ENCODE measurements around the gene L3MBTL3.

L3MBTL3 gene

DNA sequence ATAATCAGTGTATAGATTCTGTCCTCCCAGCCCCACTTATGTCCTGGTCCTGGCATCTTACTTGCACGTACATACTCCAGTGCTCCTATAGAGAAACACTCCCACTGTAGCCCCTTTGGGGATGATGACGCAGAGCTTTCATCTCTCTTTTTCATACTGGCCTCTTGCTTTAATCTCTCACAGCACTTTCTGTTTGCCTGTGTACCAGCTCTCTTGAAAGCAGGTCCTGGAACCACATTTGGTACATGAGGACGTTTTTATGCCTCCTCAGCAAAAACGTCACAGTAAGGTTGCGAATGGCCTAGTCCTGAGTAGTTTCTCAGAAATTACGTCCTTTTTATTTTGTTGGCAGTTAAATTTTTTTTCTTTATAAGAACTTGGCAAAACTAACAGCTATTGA lies 10.8 kb downstream of the L3MBTL3 start:
- no peak for DNase-seq

GRCh38 chr6:130032758-130033340 lies 14.5 kb downstream of the L3MBTL3 start:
- no peak for DNase-seq

- DNase-seq: no peak
Observed at GRCh38 chr6:130033949-130034348, 15.6 kb downstream of the L3MBTL3 start.

DNA sequence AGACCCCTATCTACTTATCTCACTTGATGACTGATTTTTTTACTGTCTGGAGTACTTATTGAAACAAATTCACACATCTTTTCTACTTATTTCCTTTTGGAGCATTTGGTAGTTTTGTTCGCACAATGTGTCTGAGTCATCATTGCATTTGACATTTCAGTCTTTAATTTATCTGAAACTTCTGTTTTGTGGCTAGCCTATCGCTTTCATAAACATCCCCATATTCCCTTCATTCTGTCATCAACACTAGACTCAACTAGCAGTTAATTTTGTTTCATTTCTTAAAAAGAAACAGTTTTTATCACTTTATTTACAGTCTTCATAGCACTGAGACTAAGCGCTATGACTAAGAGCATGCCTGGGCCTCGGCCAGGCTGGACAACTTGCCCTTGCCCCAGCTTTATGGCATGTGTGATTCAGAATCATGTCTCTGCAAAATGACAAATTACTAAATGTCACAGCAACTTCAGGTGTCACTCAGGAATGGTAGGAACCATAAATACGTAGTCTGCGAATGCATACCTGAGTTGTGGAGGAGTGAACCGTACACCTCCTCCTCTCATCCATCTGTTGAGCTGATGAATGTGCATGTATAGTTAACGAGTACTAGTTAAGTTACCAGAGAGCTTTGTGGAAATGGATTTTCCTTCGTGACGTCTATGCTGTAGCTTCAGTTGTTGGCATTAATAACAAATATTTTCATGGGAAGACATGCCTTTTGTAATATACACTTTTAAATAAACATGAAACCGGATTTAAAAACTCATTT lies 16.2 kb downstream of the L3MBTL3 start:
- DNase-seq: no peak

GRCh38 chr6:130035211-130035610 lies 16.8 kb downstream of the L3MBTL3 start:
- no peak for DNase-seq

DNA sequence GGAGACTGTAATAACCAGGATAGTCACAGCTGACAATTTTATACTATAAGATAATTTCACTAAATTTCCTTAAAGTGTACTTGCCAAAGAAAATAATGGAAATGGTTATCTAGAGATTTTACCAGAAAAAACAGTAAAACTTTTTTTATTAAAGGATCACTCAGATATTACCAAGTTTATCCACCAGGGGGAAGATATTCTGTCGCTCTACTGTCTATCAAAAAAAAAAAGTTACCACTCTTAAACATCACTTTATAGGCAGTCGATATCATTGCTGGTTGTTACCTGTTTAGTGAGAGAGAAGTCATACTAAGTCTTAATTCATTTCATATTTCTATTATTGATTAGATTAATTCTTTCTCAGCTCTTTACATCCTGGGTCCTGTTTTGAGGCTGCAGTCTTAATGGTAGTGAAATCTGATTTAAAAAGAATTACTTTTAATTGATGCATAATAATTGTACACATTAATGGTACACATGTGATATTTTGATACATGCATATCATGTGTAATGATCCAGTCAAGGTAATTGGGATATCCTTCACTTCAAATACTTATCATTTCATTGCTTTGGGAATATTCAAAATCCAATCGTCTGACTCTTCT lies 18.9 kb downstream of the L3MBTL3 start:
- no peak for DNase-seq

DNA sequence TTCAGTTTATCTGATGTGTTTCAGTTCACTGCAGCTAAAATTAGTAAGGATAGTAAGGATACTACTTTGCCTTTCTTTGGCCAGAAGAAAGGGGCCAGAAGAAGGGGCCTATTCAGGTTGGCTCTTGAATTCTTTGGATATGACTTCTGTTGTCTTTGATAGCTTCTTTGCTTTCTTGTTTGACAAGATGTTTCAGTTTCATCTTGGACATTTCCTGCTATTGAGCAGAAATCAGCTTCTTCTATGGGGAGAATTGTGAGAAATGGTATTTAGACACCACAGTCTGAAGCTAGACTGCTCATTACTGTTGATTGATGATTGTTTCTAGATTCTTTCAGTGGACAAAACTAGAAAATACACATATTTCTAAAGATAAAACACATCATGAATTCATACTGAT lies 23.2 kb downstream of the L3MBTL3 start:
- DNase-seq: no peak

DNA sequence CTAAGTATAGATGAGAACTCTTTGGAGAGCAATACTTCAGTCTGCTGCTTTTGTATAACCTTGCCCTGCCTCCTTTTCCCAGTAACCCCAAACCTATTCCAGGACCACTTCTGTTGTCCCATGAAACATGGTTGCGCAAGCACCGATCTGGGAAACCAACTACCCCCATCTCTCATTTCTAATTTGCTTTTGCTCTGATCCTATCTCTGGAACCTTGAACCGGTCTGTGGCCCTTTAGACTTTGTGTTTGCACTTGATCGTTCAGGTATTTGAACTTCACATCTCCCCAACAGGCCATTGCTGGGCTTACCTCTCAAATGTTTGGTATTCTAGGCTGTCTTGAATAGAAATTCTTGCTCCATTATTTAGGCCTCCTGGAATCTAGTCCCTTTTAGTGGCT lies 25.0 kb downstream of the L3MBTL3 start:
- no peak for DNase-seq

GRCh38 chr6:130045622-130046021 lies 27.2 kb downstream of the L3MBTL3 start:
- DNase-seq: no peak

DNA sequence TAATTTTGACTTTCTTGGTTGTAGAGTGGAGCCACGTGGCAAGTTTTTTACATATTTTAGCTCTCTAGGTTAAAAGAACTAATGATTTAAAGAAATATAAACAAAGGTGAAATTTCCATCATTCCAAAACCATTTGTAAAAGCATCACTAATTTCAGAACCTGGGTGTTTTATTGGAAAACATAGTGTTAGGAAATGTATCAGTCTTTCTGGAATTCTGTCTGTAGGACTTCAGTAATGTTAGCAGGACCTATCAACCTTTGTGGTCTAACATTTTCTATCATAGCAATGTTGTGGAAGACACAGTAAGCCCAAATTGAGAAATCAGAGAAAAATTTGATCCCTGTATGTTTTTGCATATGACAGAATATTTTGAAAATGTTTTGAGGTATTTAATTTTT lies 28.3 kb downstream of the L3MBTL3 start:
- DNase-seq: no peak

DNA sequence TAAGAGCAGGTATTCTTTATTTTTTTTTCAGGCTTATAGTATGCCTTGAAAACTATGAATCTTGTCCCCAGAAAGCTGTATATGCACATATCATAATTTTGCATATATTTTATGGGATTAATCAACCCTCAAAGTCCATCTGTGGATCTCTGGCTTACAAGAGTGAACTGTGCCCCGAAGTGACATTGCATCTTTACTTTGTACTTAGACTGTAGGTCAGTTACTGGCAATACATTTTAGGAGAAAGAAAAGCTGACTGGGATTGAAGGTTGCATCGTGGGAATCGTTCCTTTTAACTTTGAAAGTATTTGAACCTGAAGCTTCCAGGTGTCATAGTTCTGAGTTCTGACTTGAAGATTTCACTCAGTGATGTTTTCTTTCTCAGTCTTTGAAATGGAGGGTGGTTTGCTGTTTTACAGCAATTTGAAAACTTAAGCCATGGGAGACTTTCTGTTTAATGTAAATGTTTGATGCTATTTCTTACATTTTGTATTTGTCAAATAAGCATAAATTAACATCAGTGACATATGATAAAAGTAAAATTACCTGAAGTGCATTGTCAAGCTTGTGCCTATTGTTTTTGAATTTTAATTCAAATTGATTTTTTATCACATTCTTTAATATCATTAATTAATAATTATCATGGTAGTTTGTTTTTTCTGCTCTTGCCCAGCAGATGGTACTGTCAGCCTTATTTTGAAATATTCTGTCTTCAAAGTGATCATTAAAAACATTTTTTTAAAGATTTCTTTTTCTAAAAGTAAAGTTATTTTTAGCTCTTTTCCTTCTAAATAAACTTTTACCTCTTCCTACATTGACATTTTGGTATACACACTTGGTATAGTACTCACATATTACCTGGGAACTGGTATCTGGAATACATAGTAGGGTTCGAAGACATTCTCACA lies 29.0 kb downstream of the L3MBTL3 start:
- no peak for DNase-seq

DNA sequence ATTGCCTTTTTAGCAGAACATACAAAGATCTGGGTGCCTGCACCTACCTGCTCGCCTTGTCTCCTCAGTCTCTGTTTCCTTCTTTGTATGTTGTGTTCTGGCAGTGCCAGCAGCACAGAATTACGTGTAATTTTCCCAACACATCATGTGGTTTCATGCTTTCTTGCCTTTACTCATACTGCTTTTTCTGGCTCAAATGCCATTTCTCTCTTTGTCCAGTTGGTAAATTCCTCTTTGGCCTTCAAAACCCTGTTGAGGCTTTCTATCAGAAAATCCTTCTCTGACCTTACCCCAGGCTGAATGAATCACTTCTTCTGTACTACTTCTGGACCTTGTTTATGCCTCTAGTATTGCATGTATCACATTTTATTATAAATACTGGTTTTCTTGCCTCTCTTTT lies 31.8 kb downstream of the L3MBTL3 start:
- DNase-seq: no peak

DNA sequence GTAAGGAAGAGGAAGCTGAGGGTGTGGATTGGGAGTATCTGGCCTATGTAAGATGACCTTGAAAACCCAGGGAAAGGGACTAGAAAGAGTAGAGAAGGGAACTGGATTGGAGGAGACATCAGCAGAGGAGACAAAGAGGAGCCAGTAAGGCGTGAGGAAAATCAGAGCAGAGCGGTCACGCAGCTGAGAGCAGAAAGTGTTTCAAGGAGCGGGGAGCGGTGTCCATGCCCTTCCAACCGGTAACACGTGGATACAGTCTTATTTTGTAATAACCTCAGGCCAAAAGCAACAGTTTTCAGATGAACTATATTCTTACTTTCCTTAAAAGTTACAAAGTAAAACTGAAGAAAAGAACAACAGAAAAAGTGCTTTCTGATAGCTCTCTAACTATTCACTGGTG lies 36.3 kb downstream of the L3MBTL3 start:
- no peak for DNase-seq

DNA sequence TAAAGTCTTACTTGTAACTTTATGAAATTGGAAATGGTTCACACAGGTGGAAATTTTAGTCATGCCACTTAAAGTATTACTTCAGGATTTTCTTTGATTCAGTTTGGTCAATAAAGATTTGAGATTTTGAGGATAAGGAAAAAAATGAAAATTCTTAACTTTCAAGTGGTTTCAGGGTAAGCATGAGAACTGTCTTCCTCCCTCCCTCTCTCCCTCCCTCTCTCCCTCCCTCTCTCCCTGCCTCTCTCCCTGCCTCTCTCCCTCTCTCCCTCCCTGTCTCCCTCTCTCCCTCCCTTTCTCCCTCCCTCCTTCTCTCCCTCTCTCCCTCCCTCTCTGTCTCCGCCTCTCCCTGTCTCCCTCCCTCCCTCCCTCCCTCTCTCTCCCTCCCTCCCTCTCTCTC lies 36.9 kb downstream of the L3MBTL3 start:
- no peak for DNase-seq

- no peak for DNase-seq
Observed at GRCh38 chr6:130057495-130057894, 39.1 kb downstream of the L3MBTL3 start.

DNA sequence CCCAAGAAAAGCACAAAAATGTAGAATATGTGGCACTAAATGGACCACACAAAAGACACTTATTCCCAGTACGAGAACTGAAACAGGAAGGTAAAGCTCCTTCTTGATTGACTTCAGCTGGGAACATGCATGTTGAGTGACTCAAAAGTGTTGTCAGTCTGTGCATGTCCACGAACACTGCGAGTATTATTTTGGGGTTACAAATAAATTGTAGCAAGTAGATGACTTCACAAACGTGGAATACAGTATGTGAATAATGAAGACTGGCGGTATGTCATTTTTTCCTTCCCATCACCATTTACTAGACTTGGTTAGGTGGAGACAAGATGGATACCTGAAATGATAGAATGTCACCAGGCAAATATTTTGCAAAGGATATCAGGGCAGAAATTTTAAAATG lies 45.4 kb downstream of the L3MBTL3 start:
- DNase-seq: no peak

DNA sequence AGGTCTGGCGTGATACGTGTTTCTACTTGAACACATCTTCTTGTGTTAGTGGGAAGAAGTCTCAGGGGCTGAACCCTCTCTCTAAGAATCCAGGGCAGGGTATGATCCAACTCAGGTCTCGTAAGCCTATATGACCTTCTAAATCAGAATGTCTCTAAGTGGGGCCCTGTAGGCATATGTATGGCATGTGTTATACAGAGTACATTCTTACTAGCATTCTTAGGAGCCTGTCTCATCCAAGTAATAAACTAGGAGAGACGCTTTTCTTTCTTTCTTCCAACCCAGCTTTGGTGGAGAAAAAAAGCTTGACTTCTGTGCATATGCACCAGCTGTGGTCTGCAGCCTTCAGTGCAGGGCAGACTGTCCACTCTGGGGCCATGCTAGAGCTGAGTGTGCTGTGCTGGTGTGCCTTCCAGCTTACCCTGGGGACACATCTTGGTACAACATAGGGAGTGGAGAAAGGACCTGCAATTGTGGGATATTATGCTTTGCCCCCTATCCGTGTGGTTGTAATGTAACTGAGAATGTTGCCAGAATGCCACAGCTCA lies 47.3 kb downstream of the L3MBTL3 start:
- no peak for DNase-seq

DNA sequence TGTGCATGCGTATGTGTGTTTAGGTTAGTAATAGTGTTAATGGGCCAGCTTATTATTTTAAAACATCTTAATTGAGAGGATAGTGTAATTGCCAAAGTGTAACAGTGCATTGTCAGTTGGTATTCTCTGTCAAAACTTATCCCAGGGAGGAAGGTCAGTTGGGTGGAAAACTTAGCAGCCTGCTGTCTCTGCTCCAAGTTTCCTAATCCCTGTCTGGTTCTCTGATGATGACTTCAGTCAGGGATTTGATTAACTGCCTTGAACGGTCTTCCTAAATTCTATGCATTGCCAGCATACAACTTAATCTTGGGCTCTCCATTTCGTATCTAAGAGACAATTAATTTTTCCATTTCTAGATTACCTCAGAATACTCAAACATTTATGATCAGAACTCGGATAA lies 51.1 kb downstream of the L3MBTL3 start:
- no peak for DNase-seq

DNA sequence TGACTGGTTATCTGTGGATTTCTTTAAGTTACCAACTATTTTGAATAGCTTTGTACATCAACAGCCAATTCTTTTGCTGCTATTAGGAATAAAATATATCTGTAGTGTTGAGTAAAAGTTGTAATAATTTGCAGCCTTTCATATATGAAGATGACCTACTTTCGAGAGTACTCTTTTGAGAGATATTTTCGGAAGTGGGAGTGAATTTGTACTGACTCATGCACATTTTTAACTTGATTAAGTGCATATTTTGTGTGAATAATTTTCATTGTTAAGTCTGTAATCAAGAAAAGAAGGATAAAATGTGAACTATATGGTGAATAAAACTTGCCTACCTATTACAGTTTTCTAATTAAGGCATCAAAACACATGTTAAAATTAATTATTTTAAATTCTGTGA lies 51.9 kb downstream of the L3MBTL3 start:
- no peak for DNase-seq

GRCh38 chr6:130070792-130071191 lies 52.4 kb downstream of the L3MBTL3 start:
- DNase-seq: no peak

DNA sequence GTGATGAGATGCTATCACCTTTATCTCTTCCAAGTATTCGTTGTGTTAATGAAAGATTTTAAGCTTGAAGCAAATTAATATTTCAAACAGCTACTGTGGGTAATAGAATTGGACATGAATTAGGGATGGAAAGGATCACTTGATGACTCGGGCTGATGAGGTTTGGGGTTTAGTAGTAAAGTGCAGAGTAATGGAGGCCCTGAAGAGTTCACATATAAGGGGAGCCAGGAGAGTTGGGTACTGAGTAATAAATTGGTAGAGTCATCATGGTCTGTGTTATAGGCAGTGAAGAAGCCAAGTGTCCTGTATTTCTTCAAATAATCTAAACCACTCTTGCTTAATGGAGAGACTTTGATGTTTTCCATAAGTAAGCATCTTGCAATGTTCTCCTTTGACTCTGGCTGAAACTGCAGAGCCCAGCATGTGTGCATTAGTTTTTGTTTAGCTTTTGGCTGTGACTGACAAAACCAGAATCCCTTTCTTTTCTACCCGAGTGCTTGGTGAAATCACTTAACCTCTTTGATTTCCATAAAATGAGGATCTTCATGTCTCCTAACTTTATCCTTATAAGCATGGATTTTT lies 57.6 kb downstream of the L3MBTL3 start:
- no peak for DNase-seq

GRCh38 chr6:130076512-130076911 lies 58.1 kb downstream of the L3MBTL3 start:
- no peak for DNase-seq

DNA sequence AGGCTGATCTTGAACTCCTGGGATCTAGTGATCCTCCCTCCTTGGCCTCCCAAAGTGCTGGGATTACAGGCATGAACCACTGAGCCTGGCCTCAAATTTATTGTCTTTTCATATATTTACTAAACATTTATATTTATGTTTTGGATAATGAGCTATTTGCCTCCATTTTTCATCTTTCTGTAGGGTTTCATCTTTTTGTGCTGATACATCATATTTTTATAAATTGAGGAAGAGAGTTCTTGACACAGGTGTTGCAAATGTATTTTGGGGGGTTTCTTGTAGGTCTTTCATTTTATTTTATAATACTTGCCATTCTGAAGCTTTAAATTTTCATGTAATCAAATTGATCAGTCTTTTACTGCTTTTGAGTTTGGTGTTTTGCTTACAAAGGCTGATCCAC lies 72.4 kb downstream of the L3MBTL3 start:
- DNase-seq: no peak
